GM18951 (cell line): ENCODE measurements around the gene SOX3.

Experiments
- POLR2A ChIP-seq: IDR thresholded peaks from 4 replicates; pipeline ENCODE4 v1.6.1; 2011; ENCODE audit warnings: mild to moderate bottlenecking; ENCODE audit not compliant: insufficient read length, insufficient read depth; ENCODE audit errors: extremely low read depth
- in situ Hi-C: fragments of 300-500 bp; cut with MboI; formaldehyde crosslinking; loops from one replicate; pipeline ENCODE4 v1.12.0; 2022; ENCODE audit warnings: low sequenced_read_pairs, mixed read lengths, inconsistent platforms; ENCODE audit not compliant: unreplicated experiment

The SOX3 gene

GRCh38 chrX:140467211-140467610 is 37.7 kb downstream of the SOX3 start:
- in situ Hi-C loops: no loop called here
- TF ChIP-seq POLR2A: no peak
